Fibroblast of pulmonary artery (primary cell): Measurements from ENCODE around the gene CDHR3.

Source experiments
- DNase-seq: peaks from one replicate; pipeline ENCODE4 v3.0.0-alpha.2; 2010; ENCODE audit warnings: low read depth
- H3K4me3 ChIP-seq: replicated peaks from 2 replicates; pipeline ENCODE4 v1.5.1; 2011; ENCODE audit warnings: low read depth, mild to moderate bottlenecking, control low read depth, low read length, moderate library complexity
- TF ChIP-seq, protein P1 (sequence below): IDR thresholded peaks from 2 replicates; pipeline ENCODE4 v1.5.1; 2011; ENCODE audit warnings: mild to moderate bottlenecking, control low read depth, low read length, inconsistent platforms; ENCODE audit errors: missing control alignments

CDHR3 gene

DNA sequence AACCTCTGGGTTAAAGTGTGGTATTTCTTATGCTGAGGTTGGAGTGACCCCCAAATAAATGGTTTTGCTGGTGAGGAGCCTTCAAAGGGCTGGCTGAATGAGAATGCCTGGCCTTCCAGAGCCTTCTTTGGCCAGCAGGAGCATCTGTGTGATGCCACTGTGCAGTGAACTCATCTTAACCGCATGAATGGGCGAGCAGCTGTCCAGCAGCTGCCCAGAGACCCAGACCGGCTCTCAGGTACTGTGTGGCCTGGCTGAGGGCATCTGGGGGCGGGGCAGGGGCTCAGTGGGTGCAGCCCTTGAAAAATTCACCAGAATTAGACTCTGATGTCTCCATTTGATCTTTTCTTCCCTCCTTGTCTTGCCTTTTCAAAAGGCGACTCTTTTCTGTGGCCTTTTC lies 90.0 kb downstream of the CDHR3 start:
- no peak for DNase-seq
- TF ChIP-seq, protein P1, sequence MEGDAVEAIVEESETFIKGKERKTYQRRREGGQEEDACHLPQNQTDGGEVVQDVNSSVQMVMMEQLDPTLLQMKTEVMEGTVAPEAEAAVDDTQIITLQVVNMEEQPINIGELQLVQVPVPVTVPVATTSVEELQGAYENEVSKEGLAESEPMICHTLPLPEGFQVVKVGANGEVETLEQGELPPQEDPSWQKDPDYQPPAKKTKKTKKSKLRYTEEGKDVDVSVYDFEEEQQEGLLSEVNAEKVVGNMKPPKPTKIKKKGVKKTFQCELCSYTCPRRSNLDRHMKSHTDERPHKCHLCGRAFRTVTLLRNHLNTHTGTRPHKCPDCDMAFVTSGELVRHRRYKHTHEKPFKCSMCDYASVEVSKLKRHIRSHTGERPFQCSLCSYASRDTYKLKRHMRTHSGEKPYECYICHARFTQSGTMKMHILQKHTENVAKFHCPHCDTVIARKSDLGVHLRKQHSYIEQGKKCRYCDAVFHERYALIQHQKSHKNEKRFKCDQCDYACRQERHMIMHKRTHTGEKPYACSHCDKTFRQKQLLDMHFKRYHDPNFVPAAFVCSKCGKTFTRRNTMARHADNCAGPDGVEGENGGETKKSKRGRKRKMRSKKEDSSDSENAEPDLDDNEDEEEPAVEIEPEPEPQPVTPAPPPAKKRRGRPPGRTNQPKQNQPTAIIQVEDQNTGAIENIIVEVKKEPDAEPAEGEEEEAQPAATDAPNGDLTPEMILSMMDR, result no peak
- H3K4me3 ChIP-seq, result no peak overlapping the region

DNA sequence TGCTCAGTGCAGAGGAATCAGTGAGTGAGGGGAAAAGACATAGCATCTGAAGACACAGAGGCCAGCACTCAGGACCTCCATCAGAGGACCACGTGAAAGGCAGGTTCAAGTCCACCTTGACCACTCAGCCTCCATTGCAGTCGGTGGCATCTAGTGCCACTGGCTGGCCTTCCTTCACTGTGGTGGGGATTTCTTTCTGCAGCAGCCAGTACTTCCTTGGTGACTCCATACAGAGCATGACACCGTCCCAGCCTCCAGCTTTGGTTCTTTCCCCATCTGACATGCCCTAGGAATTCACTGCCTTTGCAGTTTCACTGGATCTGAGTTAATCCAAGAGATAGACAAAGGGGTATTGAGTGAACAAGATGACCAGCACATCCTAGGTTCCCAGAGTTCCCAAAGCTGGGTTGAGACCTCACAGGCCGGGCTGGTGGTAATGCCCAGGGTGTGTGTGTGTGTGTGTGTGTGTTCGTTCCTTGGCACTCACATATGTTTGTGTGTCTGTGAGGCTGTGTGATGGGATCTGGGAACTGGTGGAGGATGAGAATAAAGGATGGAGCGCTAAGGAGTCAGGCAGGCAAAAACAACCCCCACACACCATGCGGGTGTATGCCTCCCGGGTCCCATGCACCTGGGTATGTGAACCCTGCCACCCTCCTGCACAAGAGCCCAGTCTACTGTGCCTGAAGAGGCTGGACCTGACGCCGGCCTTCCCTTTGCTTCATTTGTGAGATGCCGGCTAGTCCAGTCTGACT lies 91.3 kb downstream of the CDHR3 start:
- DNase-seq, result no peak
- TF ChIP-seq, protein P1, result no peak

DNA sequence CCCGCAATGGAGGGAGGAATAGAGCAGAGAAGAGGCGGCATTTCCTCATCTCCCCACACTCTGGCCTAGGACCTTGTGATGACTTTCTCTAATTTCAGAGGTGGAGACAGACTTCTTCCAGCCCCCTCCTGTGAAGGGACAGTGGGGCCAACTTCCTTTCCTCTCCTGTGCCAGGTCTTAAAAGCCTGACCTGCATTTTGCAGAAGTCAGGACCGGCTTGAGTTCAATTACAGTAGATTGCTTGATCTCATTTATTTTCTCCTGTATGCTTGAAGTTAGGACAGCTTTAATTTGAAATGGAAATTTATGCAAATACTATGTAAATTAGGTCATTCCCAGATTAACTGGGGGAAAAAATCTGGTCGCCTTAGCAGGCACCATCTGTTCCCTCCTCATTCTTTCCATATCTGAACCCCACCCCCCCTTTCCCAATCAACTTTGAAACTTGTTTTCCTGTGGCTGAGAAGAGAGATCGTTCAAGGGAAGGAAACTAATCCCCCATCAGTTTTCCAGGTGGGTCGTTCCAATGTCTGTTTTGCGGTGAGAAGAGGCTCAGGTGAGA lies 92.0 kb downstream of the CDHR3 start:
- H3K4me3 ChIP-seq, result no peak overlapping the region
- TF ChIP-seq, protein P1, result no peak
- no peak for DNase-seq

More for the DNA sequence above, 91.3 kb downstream of the CDHR3 start:
- H3K4me3 ChIP-seq, result no peak overlapping the region

DNA sequence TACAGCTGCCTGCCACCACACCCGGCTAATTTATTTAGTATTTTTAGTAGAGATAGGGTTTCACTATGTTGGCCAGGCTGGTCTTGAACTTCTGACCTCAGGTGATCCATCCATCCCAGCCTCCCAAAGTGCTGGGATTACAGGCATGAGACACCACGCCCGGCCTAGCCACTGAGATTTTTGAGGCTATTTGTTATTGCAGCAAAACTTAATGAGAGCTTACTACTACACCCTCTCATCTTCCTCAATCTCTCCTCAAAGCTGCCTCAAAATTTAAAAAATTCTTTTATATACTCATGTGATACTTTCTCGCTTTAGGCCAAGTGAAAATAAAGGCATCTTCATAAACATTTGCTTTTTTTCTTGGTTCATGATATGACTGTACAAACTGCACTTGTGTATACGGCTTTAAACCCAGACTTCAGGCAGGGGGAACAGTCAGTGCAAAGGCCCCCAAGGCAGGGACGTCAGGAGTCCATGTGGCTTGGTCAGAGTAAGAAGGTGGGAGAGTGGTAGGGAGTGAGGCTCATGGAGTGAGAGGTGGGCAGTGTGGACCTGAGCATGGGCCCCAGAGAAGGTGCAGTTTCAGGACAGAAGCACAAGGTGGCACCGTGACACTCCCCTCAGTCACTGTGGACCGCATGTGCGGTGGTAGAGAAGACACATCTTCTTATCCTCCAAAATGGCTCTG lies 93.6 kb downstream of the CDHR3 start:
- TF ChIP-seq, protein P1, result peak; percentile 93
- peak; percentile 84 for DNase-seq
- H3K4me3 ChIP-seq, result no peak overlapping the region

DNA sequence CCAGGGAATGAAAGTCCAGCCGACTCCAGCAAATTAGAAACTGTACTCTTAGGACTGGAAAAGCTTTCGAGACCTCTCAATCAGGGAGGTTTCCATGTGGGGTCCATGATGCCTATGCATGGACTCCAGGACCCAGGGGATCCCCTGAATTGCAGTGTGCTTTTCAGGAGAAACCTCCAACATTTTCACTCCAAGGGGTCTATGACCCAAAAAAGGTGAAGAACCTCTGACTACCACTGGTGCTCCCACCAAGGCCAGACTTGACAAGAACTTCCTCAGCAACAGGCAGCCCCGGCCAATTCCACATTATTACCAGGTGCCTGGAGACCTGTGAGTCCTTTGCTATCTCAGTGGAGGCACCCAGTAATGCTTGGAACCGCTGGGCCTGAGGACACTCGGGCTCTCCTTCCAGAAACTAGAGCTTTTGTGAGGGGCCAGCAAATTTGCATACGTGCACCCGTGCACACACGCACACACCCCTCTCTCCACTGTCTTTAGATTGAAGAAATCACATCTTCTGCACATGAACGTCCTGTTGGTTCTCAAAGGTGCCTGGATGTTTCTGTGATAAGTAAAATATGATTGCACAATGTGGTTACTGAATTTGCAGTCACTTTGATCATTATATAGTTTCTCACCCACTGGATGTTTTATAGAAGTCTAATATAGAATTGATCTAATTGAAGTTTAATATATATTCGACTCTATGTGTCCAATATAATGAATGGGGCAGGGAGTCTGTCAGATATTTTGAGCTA lies 94.3 kb downstream of the CDHR3 start:
- TF ChIP-seq, protein P1, result no peak
- no peak overlapping the region for H3K4me3 ChIP-seq
- DNase-seq, result no peak

DNA sequence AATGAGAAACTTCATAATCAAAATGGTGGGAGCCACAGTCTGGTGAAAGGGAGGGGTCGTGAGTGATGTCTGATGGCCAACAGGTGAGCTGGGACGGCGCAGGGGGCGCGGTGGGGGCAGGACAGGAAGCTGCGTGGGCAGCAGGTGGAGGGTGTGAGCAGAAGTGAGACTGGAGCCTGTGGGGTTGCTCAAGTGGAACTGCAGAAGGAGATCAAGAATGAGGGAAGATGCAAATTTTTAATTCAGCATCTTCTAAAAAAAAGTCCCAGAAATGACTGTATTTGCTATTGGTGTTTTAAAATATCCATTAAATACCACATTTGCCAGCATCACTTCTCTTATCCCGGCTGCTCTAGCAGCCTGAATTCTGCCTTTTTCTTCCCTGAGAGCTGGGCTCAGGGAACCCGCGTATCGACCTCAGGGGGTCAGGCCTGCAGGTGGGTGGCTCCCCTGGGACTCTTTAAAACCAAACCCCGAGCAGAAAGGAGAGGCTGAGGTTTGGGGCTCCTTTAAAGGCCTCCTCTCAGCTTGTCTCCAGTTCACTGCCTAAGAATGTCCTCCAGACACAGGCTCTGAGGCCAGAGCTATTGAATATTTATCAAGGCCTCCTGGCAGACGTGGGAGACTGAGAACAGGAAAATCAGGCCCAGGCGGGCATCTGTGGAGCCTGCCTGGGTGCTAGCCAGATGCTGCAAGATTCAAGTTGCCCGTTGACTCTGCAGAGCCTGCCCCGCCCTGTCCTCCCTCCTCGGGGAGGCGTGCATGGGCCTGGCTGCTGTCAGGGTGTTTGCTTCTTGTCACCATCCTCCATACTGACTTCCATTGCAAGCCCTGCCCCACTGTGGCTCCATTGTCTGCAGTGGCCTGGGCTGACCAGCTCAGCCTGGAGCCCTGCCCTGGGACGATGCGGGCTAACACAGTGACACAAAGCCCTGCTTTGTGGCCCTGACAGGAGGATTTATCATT lies 95.2 kb downstream of the CDHR3 start:
- TF ChIP-seq, protein P1, result no peak
- DNase-seq, result no peak
- H3K4me3 ChIP-seq, result no peak overlapping the region
